Keratinocyte (primary cell): Measurements from ENCODE around the gene PPM1H. TPM values are rescaled to one million over a fixed set of nuclear protein-coding genes. Genes with fewer than 3 reads are reported as not detected.

Experiments
- DNase-seq: peaks from one replicate; pipeline ENCODE4 v3.0.0-alpha.2; 2011; ENCODE audit warnings: low read depth, missing footprints, low spot score
- FAIRE-seq: peaks from 2 replicates; lab custom pipeline; 2011; peaks lifted over from hg19 to GRCh38; lab: Jason Lieb, UNC
- H2AFZ ChIP-seq: 2 replicates; pipeline ENCODE4 v1.6.0; 2012; ENCODE audit warnings: low read length, control low read depth, inconsistent platforms; ENCODE audit not compliant: control insufficient read depth
- H3K27ac ChIP-seq: 2 replicates; pipeline ENCODE4 v1.5.1; 2011; ENCODE audit warnings: low read length; ENCODE audit not compliant: control insufficient read depth, insufficient read depth
- H3K27me3 ChIP-seq: 3 replicates; pipeline ENCODE4 v1.6.0; 2011; ENCODE audit warnings: low read length; ENCODE audit not compliant: control insufficient read depth, insufficient read depth; ENCODE audit errors: extremely low read depth
- H3K36me3 ChIP-seq, 2 experiments: 2 replicates in 1 of 2; 3 replicates in 1 of 2; pipeline ENCODE4 v1.5.1; 2011; ENCODE audit warnings: low read length in 2 of 2, mild to moderate bottlenecking in 1 of 2; ENCODE audit not compliant: control insufficient read depth in 2 of 2, insufficient read depth in 2 of 2; ENCODE audit errors: extremely low read depth in 1 of 2
- H3K4me1 ChIP-seq: 3 replicates; pipeline ENCODE4 v1.5.1; 2011; ENCODE audit warnings: low read length; ENCODE audit not compliant: control insufficient read depth, insufficient read depth; ENCODE audit errors: extremely low read depth
- H3K4me2 ChIP-seq: 3 replicates; pipeline ENCODE4 v1.6.0; 2011; ENCODE audit warnings: low read depth, low read length; ENCODE audit not compliant: control insufficient read depth, insufficient read depth; ENCODE audit errors: extremely low read depth
- H3K4me3 ChIP-seq, 3 experiments: fragments of 200-600 bp in 1 of 3; sonication (generic) in 1 of 3; 2 replicates in 2 of 3; 3 replicates in 1 of 3; pipeline ENCODE4 v1.5.1; 2011 to 2016; ENCODE audit warnings: low read length in 3 of 3, mild to moderate bottlenecking in 3 of 3, control low read depth in 2 of 3, inconsistent platforms in 1 of 3, low read depth in 1 of 3, mixed read lengths in 1 of 3, mixed run types in 1 of 3, moderate library complexity in 1 of 3; ENCODE audit not compliant: control insufficient read depth in 2 of 3, insufficient read depth in 2 of 3; ENCODE audit errors: extremely low read depth in 1 of 3
- H3K79me2 ChIP-seq: 2 replicates; pipeline ENCODE4 v1.6.0; 2012; ENCODE audit warnings: low read length; ENCODE audit not compliant: control insufficient read depth, insufficient read depth
- H3K9ac ChIP-seq: 3 replicates; pipeline ENCODE4 v1.6.0; 2011; ENCODE audit warnings: low read length; ENCODE audit not compliant: control insufficient read depth, insufficient read depth; ENCODE audit errors: extremely low read depth
- H3K9me1 ChIP-seq: 3 replicates; pipeline ENCODE4 v1.6.0; 2011; ENCODE audit warnings: low read length; ENCODE audit not compliant: control insufficient read depth, insufficient read depth; ENCODE audit errors: extremely low read depth
- H3K9me3 ChIP-seq: 2 replicates; pipeline ENCODE4 v1.5.1; 2012; ENCODE audit warnings: low read depth, low read length; ENCODE audit not compliant: control insufficient read depth
- H4K20me1 ChIP-seq: 3 replicates; pipeline ENCODE4 v1.6.0; 2011; ENCODE audit warnings: low read length; ENCODE audit not compliant: control insufficient read depth, insufficient read depth; ENCODE audit errors: extremely low read depth
- CTCF ChIP-seq, 3 experiments: IDR thresholded peaks in 1 of 3; conservative IDR thresholded peaks in 1 of 3; optimal IDR thresholded peaks in 1 of 3; 2 replicates in 2 of 3; 3 replicates in 1 of 3; pipeline versions ENCODE3 to v1.5.1; 2011; ENCODE audit warnings: low read length in 3 of 3, mild to moderate bottlenecking in 3 of 3, moderate library complexity in 2 of 3, control low read depth in 1 of 3, inconsistent platforms in 1 of 3; ENCODE audit not compliant: insufficient read depth in 2 of 3; ENCODE audit errors: extremely low read depth in 1 of 3
- EZH2 ChIP-seq: IDR thresholded peaks from one replicate; pipeline ENCODE4 v1.6.1; 2012; ENCODE audit warnings: inconsistent platforms, mild to moderate bottlenecking, low read length, moderate library complexity
- dilution Hi-C: fragments of 300-500 bp; cut with MboI; formaldehyde crosslinking; loops from one replicate; pipeline ENCODE4 v1.7.0; 2020; ENCODE audit warnings: low sequenced_read_pairs; ENCODE audit not compliant: extremely low pct_ligation_motif_present
- polyA plus RNA-seq, 5 experiments: library from polyadenylated mRNA; depleted of rRNA in 3 of 5; stranded (reverse) in 3 of 5; stranded (forward) in 1 of 5; unstranded in 1 of 5; fragments of >200 nt; gene quantifications; 1 replicate in 1 of 5; 2 replicates in 3 of 5; 3 replicates in 1 of 5; pipeline versions ENCODE4 v1.2.1 to v1.2.3, GENCODE V29; 2011 to 2012; ENCODE audit warnings: missing spikeins in 2 of 5, low read depth in 1 of 5, low replicate concordance in 1 of 5

Gene PPM1H
- polyA plus RNA-seq, 1 donor (not counting 4 experiments of a cell fraction or from before 2014, with no cell fraction given), result 0.09 TPM

- Histone ChIP-seq H3K27me3 (no peaks in the 10 kb centered on the region), H3K4me3 (no peak overlapping the region), H3K9me1 (no peaks in the 10 kb centered on the region), H3K9ac (no peak overlapping the region), H3K4me1 (no peaks in the 10 kb centered on the region), H3K4me2 (no peak overlapping the region), H2AFZ (no peak overlapping the region), H3K79me2 (no peaks in the 10 kb centered on the region), H3K27ac (no peak overlapping the region), H4K20me1 (no peaks in the 10 kb centered on the region), H3K9me3 (peaks cover 7% of the 10 kb centered on the region), H3K36me3 (no peaks in the 10 kb centered on the region)
- dilution Hi-C loops, result no loop called here
- no peak for TF ChIP-seq CTCF (optimal IDR thresholded peaks at IDR 0.05 in 1 of 3, IDR thresholded peaks at IDR 0.05 in 1 of 3, conservative IDR thresholded peaks at IDR 0.05 in 1 of 3; ENCODE audit: extremely low read depth in 1 of 3, insufficient read depth in 2 of 3, low read length in 3 of 3)
- no peak for TF ChIP-seq EZH2
- FAIRE-seq (no peak), DNase-seq (no peak)
Observed at GRCh38 chr12:62679608-62680007, 255.3 kb downstream of the PPM1H start.

GRCh38 chr12:62677355-62677754 lies 257.6 kb downstream of the PPM1H start:
- no peak for TF ChIP-seq EZH2
- no peak for TF ChIP-seq CTCF (optimal IDR thresholded peaks at IDR 0.05 in 1 of 3, IDR thresholded peaks at IDR 0.05 in 1 of 3, conservative IDR thresholded peaks at IDR 0.05 in 1 of 3; ENCODE audit: extremely low read depth in 1 of 3, insufficient read depth in 2 of 3, low read length in 3 of 3)
- Histone ChIP-seq H3K4me1 (no peaks in the 10 kb centered on the region), H3K36me3 (no peaks in the 10 kb centered on the region), H3K9ac (no peak overlapping the region), H3K9me3 (peaks cover 7% of the 10 kb centered on the region), H4K20me1 (no peaks in the 10 kb centered on the region), H3K9me1 (no peaks in the 10 kb centered on the region), H3K4me2 (no peak overlapping the region), H3K79me2 (no peaks in the 10 kb centered on the region), H3K4me3 (no peak overlapping the region), H3K27ac (no peak overlapping the region), H2AFZ (no peak overlapping the region), H3K27me3 (no peaks in the 10 kb centered on the region)
- DNase-seq, result no peak
- dilution Hi-C loops, result no loop called here
- FAIRE-seq, result no peak
